GM12875 (cell line): ENCODE data around the gene GATAD2B.
"Not testable (repeated sequence)": the region's sequence is repeated elsewhere in the genome, so short reads cannot be mapped to it uniquely, and the experiment has no call there.

Source experiments
- H3K4me3 ChIP-seq: one replicate; pipeline ENCODE4 v1.5.1; 2011; ENCODE audit warnings: low read depth, low read length, control low read depth
- TF ChIP-seq, protein P1 (sequence below): IDR thresholded peaks from 2 replicates; pipeline ENCODE4 v1.5.1; 2011; ENCODE audit warnings: low read depth, mild to moderate bottlenecking, control low read depth, inconsistent platforms, low read length, moderate library complexity, borderline replicate concordance; ENCODE audit not compliant: insufficient read depth

GATAD2B gene

GRCh38 chr1:153790313-153790965 lies 132.3 kb downstream of the GATAD2B start:
- no peak overlapping the region for H3K4me3 ChIP-seq
- TF ChIP-seq, protein P1, sequence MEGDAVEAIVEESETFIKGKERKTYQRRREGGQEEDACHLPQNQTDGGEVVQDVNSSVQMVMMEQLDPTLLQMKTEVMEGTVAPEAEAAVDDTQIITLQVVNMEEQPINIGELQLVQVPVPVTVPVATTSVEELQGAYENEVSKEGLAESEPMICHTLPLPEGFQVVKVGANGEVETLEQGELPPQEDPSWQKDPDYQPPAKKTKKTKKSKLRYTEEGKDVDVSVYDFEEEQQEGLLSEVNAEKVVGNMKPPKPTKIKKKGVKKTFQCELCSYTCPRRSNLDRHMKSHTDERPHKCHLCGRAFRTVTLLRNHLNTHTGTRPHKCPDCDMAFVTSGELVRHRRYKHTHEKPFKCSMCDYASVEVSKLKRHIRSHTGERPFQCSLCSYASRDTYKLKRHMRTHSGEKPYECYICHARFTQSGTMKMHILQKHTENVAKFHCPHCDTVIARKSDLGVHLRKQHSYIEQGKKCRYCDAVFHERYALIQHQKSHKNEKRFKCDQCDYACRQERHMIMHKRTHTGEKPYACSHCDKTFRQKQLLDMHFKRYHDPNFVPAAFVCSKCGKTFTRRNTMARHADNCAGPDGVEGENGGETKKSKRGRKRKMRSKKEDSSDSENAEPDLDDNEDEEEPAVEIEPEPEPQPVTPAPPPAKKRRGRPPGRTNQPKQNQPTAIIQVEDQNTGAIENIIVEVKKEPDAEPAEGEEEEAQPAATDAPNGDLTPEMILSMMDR = no peak

DNA sequence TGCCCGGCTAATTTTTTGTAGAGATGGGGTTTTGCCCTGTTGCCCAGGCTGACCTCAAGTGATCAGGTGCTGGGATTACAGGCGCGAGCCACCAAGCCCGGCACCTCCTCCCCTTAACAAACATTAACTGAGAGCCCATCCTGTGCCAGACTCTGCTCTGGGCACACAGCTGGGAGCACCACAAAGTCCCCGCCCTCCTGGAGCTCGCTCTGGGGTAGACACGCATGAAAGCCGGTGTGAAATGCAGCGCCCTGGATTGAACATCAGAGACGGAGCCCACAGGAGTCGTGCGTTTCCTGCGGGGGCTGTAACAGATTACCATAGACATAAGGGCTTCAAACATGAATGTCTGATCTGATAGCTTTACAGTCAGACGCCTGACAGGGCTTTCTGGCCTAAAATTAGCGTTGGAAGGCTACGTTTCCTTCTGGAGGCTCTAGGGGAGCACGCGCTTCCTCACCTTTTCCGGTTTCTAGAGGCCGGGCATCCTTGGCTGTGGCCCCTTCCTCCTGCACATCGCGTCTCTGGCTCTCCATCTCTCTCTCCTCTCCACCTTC lies 133.2 kb downstream of the GATAD2B start:
- H3K4me3 ChIP-seq = no peak overlapping the region

DNA sequence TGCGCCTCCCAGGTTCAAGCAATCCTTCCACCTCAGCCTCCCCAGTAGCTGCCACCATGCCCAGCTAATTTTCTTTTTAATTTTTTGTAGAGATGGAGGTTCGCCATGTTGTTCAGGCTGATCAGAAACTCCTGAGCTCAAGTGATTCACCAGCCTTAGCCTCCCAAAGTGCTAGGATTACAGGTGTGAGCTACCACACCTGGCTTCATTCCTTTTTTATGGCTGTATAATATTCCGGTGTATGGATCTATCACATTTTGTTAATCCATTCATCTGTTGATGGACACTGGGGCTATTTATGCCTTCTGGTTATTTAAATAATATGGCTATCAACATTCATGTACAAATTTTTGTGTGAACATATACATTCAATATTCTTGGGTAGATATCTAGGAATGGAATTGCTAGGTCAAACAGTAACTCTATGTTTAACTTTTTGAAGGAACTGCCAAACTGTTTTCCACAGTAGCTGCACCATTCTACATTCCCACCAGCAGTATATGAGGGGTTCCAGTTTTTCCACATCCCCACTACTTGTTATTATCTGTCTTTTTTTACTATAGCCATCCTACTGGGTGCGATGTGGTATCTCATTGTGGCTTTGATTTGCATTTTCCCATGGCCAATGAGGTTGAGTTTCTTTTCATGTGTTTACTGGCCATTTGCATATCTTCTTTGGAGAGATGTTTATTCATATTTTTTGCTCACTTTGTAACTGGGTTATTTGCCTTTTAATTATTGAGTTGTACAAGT lies 136.6 kb downstream of the GATAD2B start:
- TF ChIP-seq, protein P1 = no peak

More for the DNA sequence above, 133.2 kb downstream of the GATAD2B start:
- TF ChIP-seq, protein P1 = no peak

DNA sequence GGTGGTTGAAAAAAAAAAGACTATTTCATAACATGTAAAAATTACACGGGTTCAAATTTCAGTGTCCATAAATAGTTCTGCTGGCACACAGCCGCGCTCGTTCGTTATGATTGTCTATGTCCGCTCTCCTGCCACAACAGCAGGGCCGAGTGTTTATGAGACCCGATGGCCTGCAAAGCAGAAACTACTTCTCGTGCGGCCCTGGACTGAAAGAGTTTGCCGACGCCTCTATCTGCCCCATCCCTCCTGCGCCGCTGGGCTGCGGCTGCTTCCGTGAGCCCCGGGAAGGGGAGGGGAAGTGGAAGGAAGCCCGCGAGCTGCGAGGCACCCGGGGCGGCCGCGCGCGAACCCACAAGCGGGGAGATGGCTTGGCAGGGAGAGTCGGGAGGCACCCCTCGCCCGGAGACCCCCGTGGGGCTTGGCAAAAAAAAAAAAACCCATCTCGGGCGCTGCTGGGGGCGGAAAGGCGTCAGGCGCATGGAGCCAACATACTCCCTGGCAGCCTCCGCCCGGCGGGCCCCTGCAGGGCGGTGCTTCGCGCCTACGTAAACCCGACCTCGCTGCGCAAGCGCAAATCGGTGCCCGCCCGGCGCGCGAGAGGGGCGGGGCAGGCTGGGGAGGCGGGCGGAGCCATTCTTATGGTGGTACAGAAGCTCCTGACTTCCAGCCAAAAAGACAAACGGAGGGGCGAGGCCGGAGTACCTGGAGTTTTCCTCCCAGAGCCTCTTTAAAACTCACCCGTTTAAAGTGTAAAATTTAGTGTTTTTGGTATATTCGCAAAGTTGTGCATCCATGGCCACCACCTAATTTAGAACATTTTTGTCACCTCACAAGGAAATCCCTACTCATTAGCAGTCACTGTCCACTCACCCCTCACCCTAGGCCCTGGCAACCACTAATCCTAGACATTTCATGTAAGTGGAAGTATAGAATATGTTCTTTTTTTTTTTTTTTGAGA lies 139.3 kb downstream of the GATAD2B start:
- peak overlapping the region; percentile 73 for H3K4me3 ChIP-seq
- TF ChIP-seq, protein P1 = no peak

More for the DNA sequence above, 136.6 kb downstream of the GATAD2B start:
- H3K4me3 ChIP-seq = no peak overlapping the region

DNA sequence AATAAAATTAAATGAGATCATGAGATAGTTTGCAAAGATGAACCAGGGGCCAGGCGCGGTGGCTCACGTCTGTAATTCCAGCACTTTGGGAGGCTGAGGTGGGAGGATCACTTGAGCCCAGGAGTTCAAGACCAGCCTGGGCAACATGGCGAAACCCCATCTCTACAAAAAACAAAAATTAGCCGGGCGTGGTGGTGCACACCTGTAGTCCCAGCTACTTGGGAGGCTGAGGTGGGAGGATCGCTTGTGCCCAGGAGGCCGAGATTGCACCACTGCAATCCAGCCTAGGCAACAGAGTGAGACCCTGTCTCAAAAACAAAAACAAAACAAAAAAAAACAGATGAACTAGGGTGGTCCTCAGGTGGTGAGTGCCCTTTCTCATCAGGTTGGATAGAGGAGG lies 140.1 kb downstream of the GATAD2B start:
- not testable (repeated sequence) for H3K4me3 ChIP-seq

GRCh38 chr1:153780551-153780950 lies 142.2 kb downstream of the GATAD2B start:
- TF ChIP-seq, protein P1 = no peak
- no peak overlapping the region for H3K4me3 ChIP-seq
